AG10803 (cell line): ENCODE data around the gene FAM89A.

Source experiments
- DNase-seq: peaks from one replicate; pipeline ENCODE4 v3.0.0; 2010; ENCODE audit warnings: low read depth
- H3K4me3 ChIP-seq: 2 replicates; pipeline ENCODE4 v1.5.1; 2011; ENCODE audit warnings: mild to moderate bottlenecking, low read length, control low read depth
- TF ChIP-seq, protein P1 (sequence below): conservative IDR thresholded peaks from 2 replicates; pipeline ENCODE4 v1.5.1; 2011; ENCODE audit warnings: mild to moderate bottlenecking, low read length, control low read depth, inconsistent platforms

FAM89A gene

DNA sequence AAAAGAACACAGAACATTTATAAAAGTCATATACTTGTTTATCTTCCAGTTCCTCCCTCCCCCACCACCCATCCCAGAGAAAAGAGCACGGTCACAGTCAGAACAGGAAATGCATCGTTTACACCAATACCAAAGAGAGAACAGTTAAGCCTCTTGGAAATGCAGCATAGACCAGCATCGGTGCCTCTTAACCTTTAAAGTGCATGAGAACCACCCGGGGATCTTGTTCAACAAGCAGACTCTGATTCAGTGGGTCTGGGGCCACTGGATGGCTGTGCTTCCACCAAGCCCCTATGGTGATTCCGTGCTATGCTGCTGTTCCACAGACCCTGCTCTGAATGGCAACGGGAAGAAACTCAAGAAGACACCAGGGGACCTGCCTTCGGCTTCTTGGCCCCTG is 19.2 kb downstream of the FAM89A start:
- no peak for DNase-seq
- no peak overlapping the region for H3K4me3 ChIP-seq

DNA sequence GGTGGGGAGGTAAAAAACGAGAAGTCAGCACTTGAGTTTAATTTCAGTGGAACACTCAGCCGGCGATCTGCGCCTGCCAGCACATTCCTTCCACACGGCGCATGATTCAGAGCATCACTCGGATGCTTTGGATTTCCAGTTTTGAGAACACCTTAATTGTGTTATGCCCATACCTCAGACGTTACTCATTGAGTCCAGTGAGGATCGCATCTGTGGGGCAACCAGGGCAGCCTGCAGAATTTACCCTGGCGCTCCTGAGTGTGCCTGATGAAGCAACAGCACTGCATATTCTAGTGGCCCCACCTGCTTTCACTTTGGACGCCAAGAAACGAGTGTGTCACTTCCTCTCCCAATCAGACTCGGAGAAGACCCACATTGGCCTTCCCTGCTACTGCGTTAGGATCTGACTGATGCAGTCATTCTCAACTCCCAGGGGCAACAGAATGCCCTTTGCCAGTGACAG is 19.9 kb downstream of the FAM89A start:
- no peak for DNase-seq
- TF ChIP-seq, protein P1, sequence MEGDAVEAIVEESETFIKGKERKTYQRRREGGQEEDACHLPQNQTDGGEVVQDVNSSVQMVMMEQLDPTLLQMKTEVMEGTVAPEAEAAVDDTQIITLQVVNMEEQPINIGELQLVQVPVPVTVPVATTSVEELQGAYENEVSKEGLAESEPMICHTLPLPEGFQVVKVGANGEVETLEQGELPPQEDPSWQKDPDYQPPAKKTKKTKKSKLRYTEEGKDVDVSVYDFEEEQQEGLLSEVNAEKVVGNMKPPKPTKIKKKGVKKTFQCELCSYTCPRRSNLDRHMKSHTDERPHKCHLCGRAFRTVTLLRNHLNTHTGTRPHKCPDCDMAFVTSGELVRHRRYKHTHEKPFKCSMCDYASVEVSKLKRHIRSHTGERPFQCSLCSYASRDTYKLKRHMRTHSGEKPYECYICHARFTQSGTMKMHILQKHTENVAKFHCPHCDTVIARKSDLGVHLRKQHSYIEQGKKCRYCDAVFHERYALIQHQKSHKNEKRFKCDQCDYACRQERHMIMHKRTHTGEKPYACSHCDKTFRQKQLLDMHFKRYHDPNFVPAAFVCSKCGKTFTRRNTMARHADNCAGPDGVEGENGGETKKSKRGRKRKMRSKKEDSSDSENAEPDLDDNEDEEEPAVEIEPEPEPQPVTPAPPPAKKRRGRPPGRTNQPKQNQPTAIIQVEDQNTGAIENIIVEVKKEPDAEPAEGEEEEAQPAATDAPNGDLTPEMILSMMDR: no peak
- H3K4me3 ChIP-seq: no peak overlapping the region

More for the DNA sequence above, 19.2 kb downstream of the FAM89A start:
- TF ChIP-seq, protein P1: no peak

DNA sequence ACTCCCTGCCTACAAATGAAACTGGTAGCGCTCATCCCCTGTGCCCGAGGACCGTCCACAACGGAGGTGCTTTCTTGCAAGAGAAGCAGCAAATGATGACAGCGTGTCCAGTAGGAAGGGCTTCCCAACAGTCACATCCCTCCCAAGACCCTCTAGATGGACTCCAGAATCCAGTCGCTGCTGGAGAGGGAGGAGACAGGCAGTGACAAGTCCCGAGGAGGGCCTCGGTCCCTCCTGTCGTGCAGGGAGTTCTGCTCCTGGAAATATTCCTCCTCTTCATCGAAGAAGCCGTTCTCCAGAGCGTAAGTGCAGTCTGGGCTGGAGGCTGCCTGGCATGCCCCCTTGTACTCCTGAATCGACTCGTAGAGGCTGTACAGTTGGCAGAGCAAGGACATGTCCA is 20.3 kb downstream of the FAM89A start:
- no peak for DNase-seq
- H3K4me3 ChIP-seq: no peak overlapping the region
- TF ChIP-seq, protein P1: no peak

DNA sequence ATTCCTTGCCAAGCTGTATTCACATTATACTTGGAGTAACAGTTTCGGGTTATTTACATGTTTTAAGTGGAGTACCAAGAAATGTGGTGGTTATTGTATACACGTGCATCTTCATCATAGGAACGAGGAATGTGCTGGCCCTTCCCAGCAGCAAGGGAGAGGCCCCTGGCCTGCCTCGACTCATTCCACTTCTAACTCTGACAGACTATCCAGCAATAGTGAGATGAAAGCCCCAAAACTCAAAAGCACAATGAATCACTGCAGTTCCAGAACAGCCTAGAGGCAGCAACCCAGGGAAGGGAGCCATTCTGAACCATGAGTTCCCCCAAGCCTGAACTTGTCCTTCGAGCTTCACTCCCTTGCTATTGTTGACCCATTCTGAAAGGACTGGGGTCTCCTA is 23.1 kb downstream of the FAM89A start:
- no peak overlapping the region for H3K4me3 ChIP-seq
- TF ChIP-seq, protein P1: no peak
- DNase-seq: no peak

DNA sequence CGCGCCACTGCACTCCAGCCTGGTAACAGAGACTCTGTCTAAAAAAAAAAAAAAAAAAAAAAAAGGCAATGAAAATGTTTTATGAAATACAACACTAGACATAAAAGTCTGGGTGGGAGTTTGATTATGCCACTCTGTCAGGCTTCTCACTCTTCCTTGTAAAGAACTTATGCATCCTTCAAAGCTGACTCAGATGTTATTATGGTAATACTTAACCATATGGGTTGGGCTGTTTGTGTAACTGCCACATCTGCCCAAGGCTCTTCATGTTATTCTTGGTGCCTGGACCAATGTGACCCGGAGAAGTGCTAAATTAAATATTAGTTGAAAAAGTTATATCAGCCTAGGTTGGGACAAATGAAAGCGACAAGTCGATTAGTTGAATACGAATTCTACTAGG is 23.8 kb downstream of the FAM89A start:
- no peak for DNase-seq
- TF ChIP-seq, protein P1: no peak
- no peak overlapping the region for H3K4me3 ChIP-seq

DNA sequence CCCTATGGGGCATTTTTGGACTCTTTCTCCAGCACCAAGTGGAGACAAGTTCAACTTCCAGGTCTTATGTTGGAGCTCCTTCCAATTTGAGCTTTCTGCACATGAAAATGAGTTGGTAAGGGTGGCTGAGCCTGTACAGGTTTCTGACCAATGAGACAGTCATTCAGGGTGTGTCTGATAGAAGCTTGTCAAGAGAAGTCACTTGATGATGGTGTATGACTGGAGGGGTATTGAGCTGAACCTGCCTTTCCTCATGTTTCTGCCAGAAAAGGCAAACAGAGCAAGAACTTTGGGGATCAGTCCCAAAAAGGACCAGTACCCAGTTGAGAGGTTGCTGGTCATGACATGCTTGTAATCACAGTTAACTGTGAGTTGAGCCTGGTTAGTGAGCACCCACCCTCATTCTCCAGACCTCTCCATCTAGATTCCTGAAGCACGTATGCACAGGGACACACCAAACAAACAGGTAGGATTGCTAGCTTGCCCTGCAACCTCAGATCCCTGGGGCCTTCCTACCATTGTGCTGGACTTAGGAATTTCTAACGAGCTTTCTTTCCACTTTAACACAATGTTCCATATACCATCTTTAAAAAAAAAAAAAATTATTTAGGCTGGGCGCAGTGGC is 26.6 kb downstream of the FAM89A start:
- H3K4me3 ChIP-seq: no peak overlapping the region
- no peak for DNase-seq
- TF ChIP-seq, protein P1: no peak

DNA sequence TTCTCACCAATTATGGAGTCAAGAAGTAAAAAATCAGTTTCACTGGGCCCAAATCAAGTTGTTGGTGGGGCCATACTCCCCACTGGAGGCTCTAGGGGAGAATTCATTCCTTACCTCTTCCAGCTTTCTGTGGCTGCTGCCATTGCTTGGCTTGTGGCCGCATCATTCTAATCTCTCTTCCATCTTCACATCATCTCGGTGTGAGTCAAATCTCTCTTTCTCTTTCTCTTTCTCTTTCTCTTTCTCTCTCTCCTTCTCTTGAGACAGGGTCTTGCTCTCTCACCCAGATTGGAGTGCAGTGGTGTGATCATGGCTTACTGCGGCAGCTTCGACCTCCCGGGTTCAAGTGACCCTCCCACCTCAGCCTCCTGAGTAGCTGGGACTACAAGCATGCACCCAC is 28.1 kb downstream of the FAM89A start:
- no peak for DNase-seq
- no peak overlapping the region for H3K4me3 ChIP-seq
- TF ChIP-seq, protein P1: no peak
